HT1080 (cell line): ENCODE data around the gene SARS2. TPM values are rescaled to one million over a fixed set of nuclear protein-coding genes. Genes with fewer than 3 reads are reported as not detected.

ENCODE experiments used
- DNase-seq: peaks from one replicate; pipeline ENCODE4 v3.0.0-alpha.2; 2015; ENCODE audit warnings: low read depth
- total RNA-seq: library from RNA; depleted of rRNA; stranded (reverse); fragments of >200 nt; shearing (Covaris generic); gene quantifications from 2 replicates; pipeline ENCODE4 v1.2.3, GENCODE V29; 2014

SARS2 gene
- total RNA-seq, 1 experiment from 2014 or later = 48.2 TPM

- DNase-seq = no peak
These were observed 10.5 kb downstream of the SARS2 start for GRCh38 chr19:38919837-38920601.

GRCh38 chr19:38918526-38918925, 12.0 kb downstream of the SARS2 start:
- no peak for DNase-seq

GRCh38 chr19:38917921-38918491, 12.6 kb downstream of the SARS2 start:
- no peak for DNase-seq

- no peak for DNase-seq
These were observed 13.0 kb downstream of the SARS2 start for GRCh38 chr19:38917516-38917915.

DNA sequence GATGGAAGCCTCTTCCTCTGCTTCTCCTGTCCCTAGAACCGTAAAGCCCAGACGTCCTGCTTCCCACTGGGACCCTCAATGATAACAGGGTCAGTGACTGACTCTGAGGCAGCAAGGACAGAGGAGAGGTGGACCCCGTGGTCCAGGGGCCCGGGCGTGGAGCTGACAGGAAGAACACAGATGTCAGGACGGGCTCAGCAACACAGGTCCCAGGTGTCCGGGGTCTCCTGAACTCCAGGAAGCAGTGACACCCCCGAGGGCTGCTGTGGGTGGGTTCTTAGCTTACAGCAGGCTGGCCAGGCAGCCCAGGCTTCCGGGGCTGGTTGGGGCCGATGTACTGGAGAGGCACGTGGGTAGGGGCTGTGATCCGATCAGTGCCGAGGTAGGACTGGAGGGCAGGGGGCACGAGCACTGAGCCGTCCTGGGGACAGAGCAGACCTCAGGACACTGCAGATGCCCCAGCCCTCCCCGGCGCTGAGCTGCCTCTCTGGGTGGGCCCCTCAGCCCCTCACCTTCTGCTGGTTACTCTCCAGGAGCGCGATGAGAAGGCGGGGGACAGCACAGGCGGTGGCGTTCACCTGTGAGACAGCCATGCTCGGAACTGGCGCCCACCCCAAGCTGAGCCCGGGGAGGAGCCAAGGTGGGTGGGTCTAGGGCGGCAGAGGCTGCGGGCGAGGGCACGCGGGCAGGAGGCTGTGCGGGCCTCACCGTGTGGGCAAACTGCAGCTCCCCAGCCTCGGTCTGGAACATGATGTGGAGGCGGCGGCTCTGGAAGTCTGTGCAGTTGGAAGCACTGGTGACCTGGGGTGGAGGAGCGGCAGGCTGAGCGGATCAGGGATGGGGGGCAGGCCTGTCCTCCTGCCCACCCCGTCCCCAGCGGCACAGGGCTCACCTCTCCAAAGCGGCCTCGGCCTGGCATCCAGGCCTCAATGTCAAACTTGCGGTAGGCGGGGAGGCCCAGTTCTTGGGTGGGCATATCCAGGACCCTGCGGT, 14.9 kb downstream of the SARS2 start:
- no peak for DNase-seq

- no peak for DNase-seq
These were observed 16.6 kb downstream of the SARS2 start for GRCh38 chr19:38913958-38914357.

DNA sequence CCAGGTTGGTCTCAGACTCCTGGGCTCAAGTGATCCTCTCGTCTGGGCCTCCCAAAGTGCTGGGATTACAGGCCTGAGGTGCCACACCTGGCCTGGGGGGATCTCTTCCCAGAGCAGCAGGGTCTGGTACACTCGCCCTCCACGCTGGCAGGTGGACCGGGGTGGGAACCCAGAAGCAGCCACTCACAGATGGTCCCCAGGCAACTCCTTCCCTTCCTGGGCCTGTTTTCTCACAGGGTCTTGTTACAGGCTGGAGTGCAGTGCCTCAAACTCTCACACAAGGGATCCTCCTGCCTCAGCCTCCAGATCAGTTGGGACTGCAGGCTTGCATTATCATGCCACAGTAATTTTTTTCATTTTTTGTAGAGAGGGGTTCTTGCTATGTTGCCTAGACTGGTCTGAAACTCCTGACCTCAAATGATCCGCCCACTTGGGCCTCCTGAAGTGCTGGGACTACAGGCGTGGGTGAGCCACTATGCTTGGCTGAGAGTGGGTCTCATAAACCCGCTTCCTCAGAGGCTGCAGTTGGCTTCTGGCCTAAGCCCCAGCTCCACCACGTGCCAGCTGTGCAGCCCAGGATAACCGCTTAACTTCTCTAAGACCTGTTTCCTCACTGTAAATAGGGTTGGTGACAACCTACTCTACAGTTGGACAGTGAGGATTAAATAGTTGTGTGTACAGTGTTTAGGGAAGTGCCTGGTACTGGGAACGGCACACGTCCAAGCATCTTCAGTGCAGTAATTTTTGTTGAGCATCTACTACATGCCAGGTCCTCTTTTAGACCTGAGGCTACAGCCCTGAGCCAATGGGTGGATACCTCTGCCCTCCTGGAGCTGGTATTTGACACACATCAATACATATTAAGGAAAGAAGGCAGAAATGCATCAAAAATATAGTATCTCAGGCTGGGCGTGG, 17.7 kb downstream of the SARS2 start:
- DNase-seq = no peak

DNA sequence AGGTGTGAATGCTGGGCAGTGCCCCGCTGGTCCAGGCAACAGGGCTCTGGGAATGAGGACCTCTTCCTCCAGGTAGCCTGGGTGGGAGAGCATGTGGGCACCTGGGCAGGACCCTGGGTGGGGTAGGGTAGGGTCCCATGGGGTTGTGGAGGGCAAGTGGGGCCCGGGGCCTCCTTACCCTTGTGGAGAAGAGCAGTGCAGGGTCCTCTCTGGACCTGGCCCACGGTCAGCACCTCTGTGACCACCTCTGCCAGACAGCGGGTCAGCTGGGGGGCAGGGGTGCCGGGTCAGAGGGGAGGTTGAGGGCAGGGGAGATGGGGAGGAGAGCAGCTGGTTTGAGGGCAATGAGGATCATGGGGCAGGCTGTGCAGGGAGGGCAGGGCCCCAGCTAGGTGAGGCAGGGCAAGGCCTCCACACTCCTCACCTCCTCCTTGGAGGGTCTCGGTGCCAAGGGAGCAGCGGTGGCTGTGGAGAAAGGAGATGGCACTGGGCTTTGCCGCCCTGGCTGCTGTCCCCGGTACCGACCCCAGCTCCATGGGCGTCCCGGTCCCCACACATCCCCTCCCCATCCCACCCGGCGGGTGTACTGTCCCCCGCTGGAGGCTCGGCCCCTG, 19.1 kb downstream of the SARS2 start:
- no peak for DNase-seq

DNA sequence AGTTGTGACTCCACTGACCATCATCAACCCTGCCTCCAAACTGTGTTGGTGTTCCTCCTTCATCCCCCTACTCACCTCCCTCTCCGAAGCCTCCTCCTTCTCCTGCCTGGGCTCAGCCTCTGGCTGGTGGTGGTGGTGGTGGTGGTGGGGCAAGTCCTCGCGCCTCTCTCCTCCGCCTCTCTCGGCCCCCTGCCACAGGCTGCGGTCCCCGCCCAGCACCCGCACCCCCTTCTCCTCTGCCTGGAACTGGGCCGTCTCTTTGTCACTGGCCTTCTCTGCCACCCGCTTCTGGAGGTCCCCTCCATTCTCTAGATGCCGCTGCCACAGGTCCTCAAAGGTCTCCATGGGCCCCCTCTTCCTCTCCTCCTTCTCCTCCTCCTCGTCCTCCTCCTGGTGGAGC, 20.1 kb downstream of the SARS2 start:
- no peak for DNase-seq

DNA sequence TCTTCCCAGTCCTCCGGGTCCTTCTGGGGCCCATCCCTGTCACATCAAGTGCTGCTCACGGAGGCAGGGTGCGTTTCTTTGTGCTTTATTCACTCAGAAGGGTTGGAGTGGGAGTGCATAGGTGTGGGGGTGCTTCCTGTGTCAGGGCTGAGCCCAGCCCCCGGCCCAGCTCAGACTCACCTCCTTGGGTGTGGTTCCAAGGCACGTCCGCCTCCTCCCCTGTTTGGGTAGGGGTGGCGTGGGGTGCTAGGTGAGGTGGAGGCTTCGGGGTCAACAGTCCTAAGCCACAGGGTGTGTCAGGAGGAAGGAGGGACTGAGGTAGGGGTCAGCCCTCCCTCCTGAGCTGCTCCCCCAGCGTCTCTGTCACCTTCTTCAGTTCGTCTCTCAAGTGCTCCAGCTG, 21.7 kb downstream of the SARS2 start:
- no peak for DNase-seq

DNA sequence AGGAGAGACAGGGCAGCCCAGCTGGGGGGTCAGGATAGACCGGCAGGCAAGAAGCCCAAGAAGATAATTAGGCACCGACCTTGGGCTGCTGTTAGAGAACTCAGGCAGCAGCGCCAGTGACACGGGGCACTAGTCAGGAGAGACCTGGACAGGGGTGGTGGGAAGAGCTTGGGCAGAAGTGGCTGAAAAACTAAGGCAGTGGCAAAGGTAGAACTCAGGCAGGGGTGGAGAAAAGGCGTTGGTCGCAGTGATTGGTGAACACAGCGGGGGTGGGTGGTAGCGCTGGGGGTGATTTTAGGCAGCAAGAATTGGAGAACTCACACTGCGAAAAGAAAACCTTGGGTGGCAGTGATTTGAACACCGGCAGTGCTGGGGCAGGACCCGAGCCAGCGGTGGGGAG, 22.9 kb downstream of the SARS2 start:
- no peak for DNase-seq

DNA sequence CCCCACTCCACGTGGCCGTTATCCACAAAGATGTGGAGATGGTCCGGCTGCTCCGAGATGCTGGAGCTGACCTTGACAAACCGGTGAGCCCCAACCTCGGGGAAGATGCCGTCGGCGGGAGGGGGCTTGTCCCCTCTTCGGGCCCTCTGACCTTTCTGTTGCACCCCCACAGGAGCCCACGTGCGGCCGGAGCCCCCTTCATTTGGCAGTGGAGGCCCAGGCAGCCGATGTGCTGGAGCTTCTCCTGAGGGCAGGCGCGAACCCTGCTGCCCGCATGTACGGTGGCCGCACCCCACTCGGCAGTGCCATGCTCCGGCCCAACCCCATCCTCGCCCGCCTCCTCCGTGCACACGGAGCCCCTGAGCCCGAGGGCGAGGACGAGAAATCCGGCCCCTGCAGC, 23.3 kb downstream of the SARS2 start:
- no peak for DNase-seq

GRCh38 chr19:38905620-38906019, 24.9 kb downstream of the SARS2 start:
- no peak for DNase-seq

- no peak for DNase-seq
These were observed 25.7 kb downstream of the SARS2 start for GRCh38 chr19:38904581-38905539.

- DNase-seq = no peak
These were observed 28.9 kb downstream of the SARS2 start for GRCh38 chr19:38901683-38902082.

GRCh38 chr19:38900743-38901190, 29.8 kb downstream of the SARS2 start:
- no peak for DNase-seq

DNA sequence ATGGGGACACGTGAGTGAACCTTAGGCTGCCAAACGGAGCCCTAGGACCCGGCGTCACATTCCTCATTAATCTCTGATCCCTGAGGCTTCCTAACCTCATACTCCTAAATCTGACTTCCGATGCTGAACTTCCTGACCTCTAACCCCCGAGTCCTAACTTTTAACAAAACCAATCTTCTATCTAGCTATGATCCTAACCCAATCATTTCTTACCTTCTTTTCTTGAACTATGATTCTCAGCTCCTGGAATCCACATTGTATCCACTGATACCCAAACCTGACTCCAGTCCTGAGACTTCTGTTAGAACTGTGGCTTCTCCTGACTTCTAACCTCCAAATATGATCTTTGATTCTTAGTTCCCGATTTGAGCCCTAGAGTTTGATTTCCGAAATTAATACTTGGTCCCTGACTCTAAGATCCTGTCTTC, 30.3 kb downstream of the SARS2 start:
- no peak for DNase-seq

DNA sequence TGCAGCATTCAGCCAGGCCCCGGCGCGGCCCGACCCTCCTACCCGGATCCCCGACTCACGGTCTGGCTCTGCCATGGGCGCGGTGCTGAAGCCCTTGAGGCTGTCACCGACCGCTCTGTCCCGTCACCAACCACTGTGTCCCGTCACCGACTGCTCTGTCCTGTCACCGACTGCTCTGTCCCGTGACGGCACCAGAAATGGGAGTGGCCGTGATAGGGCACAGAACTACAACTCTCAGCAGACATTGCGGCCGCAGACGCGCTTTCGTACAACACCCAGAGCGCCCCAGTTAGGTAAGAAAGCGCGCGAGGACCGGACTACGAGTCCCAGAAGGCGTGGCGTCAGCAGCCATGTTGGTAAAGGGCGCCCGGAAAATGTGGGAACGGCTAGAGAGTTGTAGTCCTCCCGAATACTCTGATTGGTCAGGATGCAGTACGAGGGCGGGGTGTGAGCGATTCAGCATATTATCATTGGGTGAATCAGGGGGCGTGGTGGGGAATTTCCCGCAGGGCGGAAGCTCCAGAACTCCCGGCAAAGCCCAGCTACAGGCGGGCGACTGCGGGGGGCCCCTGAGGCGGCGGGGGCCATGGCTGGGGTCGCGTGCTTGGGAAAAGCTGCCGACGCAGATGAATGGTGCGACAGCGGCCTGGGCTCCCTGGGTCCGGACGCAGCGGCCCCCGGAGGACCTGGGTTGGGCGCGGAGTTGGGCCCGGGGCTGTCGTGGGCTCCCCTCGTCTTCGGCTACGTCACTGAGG, 30.9 kb downstream of the SARS2 start, which contains the start of the genes NFKBIB and SIRT2:
TSS of gene NFKBIB (plus strand) at position 523 of the 755 bp plus-strand sequence. CDS start at position 587, 64 bp downstream.
TSS of gene SIRT2 (minus strand) at position 172 of the 755 bp plus-strand sequence. CDS start at position 75, 97 bp downstream.
- DNase-seq = peak; percentile 100
